Measurements from ENCODE around the gene IMP3. TPM values are rescaled to one million over a fixed set of nuclear protein-coding genes. Genes with fewer than 3 reads are reported as not detected.

IMP3 gene
- total and polyA plus RNA-seq, 8 donors: 3.5 to 137 (median 74.1) TPM

DNA sequence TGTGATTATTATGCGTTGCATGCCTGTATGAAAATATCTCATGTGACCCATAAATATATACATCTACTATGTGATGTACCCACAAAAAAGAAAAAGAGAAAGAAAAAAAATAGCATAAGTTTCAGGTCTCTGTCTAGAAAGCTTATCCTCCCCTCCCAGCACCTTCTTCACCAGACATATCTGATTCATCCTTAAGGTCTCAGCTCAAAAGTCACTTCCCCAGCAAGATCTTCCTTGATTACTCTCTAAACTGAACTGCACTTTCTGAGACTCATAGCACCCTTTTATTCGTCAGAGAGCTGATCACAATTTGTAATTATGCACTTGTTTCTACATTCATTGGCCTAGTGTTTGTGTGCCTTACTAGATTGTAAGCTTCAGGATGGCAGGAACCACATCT, 49.8 kb downstream of the IMP3 start:
- intact Hi-C loops (cut with DNase I; ENCODE audit: low total_unique reads): no loop called here
- no peak for TF ChIP-seq POLR2A (IDR thresholded peaks at IDR 0.05)
- H3K9me3 ChIP-seq: no peaks in the 10 kb centered on the region
- H3K27ac ChIP-seq: no peak overlapping the region
- H3K36me3 ChIP-seq: peaks cover 0 to 33% (median 20%) of the 10 kb centered on the region in 4 donors
- no peaks in the 10 kb centered on the region for H3K4me1 ChIP-seq
- no peak for DNase-seq
- H3K27me3 ChIP-seq: no peaks in the 10 kb centered on the region
- WGBS, 5 donors: 88 to 97% (median 95%) methylated on average over 2 of the region's 2 CpGs
- no peak overlapping the region for H3K4me3 ChIP-seq

Other genes starting within 250 kb of the IMP3 start
- 10 to 100 TPM; 22.0 to 61.9 (median 39.7) TPM for gene SIN3A, start 188.5 kb downstream of the IMP3 start, total RNA-seq
- gene SIN3A, start 188.5 kb downstream of the IMP3 start, polyA plus RNA-seq: 10 to 100 TPM in 1 of 3 donors, 1 to 10 TPM in 2; 8.4 to 10.7 (median 9.7) TPM
- 10 to 100 TPM in 4 of 5 donors, 1 to 10 TPM in 1; 8.7 to 22.9 (median 16.5) TPM for gene PTPN9, start 60.9 kb downstream of the IMP3 start, total RNA-seq
- 10 to 100 TPM in 2 of 3 donors, 1 to 10 TPM in 1; 7.7 to 20.3 (median 12.5) TPM for gene PTPN9, start 60.9 kb downstream of the IMP3 start, polyA plus RNA-seq
- gene SNUPN, start 14.5 kb downstream of the IMP3 start, total RNA-seq: 10 to 100 TPM in 4 of 5 donors, 1 to 10 TPM in 1; 4.7 to 19.6 (median 15.1) TPM
- gene SNUPN, start 14.5 kb downstream of the IMP3 start, polyA plus RNA-seq: 10 to 100 TPM; 16.2 to 29.2 (median 24.3) TPM
- 10 to 100 TPM; 12.5 to 36.8 (median 23.9) TPM for gene SNX33, start 7.7 kb upstream of the IMP3 start, total RNA-seq
- 10 to 100 TPM; 11.0 to 15.6 (median 11.6) TPM for gene SNX33, start 7.7 kb upstream of the IMP3 start, polyA plus RNA-seq
- 10 to 100 TPM; 15.1 to 44.6 (median 28.1) TPM for gene CSPG4, start 72.6 kb upstream of the IMP3 start, total RNA-seq
- gene CSPG4, start 72.6 kb upstream of the IMP3 start, polyA plus RNA-seq: 10 to 100 TPM in 1 of 3 donors, 1 to 10 TPM in 2; 1.8 to 15.5 (median 3.1) TPM
- gene UBE2Q2, start 203.2 kb upstream of the IMP3 start, total RNA-seq: 10 to 100 TPM in 4 of 5 donors, 1 to 10 TPM in 1; 9.0 to 52.0 (median 29.2) TPM
- 10 to 100 TPM; 18.0 to 39.0 (median 38.3) TPM for gene UBE2Q2, start 203.2 kb upstream of the IMP3 start, polyA plus RNA-seq